Measurements from ENCODE around the gene SP8. TPM values are rescaled to one million over a fixed set of nuclear protein-coding genes. Genes with fewer than 3 reads are reported as not detected.

The SP8 gene
- total RNA-seq, 1 experiment from 2014 or later, result not detected

DNA sequence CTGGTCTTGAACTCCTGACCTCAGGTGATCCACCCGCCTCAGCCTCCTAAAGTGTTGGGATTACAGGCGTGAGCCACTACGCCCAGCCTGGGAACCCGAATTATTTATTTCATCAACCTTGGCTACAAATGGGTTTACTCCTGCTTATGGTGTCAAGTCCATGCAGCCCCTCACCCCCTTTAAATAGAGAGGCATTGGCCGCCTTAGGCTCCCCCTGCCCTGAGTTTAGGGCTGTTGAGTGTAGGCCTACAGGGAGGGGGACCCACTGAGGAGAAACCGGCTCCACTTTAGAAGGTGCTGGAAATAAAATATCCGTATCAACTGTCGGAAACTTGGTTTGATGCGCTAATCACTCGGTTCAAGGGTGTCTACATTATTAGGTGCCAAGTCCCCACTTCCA lies 8.7 kb upstream of the SP8 start:
- no peak overlapping the region for H3K4me2 ChIP-seq
- H3K36me3 ChIP-seq (ENCODE audit: low read depth), result no peaks in the 10 kb centered on the region
- no peaks in the 10 kb centered on the region for H3K9me3 ChIP-seq (ENCODE audit: insufficient read depth, low read depth)
- no peak for DNase-seq
- no peaks in the 10 kb centered on the region for H3K4me1 ChIP-seq (replicated peaks; ENCODE audit: insufficient read depth)
- H2AFZ ChIP-seq, result no peak overlapping the region
- ChIA-PET POLR2A (ENCODE audit: unreplicated experiment) (interaction anchor here (0.6 kb wide), 1 partner anchor 107 kb away, joined by 7 read pairs; no protein-coding TSS in a partner anchor), CTCF (no interaction called here)
- no peak overlapping the region for H3K4me3 ChIP-seq
- no peaks in the 10 kb centered on the region; the same call in 1 of the 2 replicates for H3K9me2 ChIP-seq (ENCODE audit: insufficient read depth)
- peaks cover 12% of the 10 kb centered on the region; the same call in 1 of the 2 replicates for H3K27me3 ChIP-seq (ENCODE audit: insufficient read depth, low read depth)
- intact Hi-C loops (cut with micrococcal nuclease; ENCODE audit: unreplicated experiment), result loop anchor here (5.0 kb wide), 1 partner anchor 1088 kb away; the partner anchor contains the start of gene POLR1F
- H3F3A ChIP-seq (ENCODE audit: insufficient read depth, low read depth), result peaks cover 6% of the 10 kb centered on the region; the same call in 1 of the 2 replicates
- no peaks in the 10 kb centered on the region for H4K20me1 ChIP-seq (ENCODE audit: insufficient read depth)
- no peaks in the 10 kb centered on the region for H3K79me2 ChIP-seq (ENCODE audit: low read depth)
- no peak overlapping the region for H3K27ac ChIP-seq
- TF ChIP-seq EZH2 (IDR thresholded peaks at IDR 0.05; ENCODE audit: low read depth) (no peak), CTCF (conservative IDR thresholded peaks at IDR 0.05) (no peak)
- BruUV-seq (replicated peaks), result no TSS peak

- Histone ChIP-seq H3K27ac (no peak overlapping the region), H3K4me2 (no peak overlapping the region), H4K20me1 (ENCODE audit: insufficient read depth) (no peaks in the 10 kb centered on the region), H3K79me2 (ENCODE audit: low read depth) (no peaks in the 10 kb centered on the region), H3K9me2 (ENCODE audit: insufficient read depth) (no peaks in the 10 kb centered on the region; the same call in 1 of the 2 replicates), H3F3A (ENCODE audit: insufficient read depth, low read depth) (peaks cover 6% of the 10 kb centered on the region; the same call in 1 of the 2 replicates), H2AFZ (no peak overlapping the region), H3K4me3 (no peak overlapping the region), H3K4me1 (replicated peaks; ENCODE audit: insufficient read depth) (no peaks in the 10 kb centered on the region), H3K27me3 (ENCODE audit: insufficient read depth, low read depth) (peaks cover 6% of the 10 kb centered on the region; the same call in 1 of the 2 replicates), H3K9me3 (ENCODE audit: insufficient read depth, low read depth) (no peaks in the 10 kb centered on the region), H3K36me3 (ENCODE audit: low read depth) (no peaks in the 10 kb centered on the region)
- CTCF ChIA-PET, result interaction anchor here (0.7 kb wide), 1 partner anchor 467 kb away, joined by 4 read pairs; no protein-coding TSS in a partner anchor
- POLR2A ChIA-PET (ENCODE audit: unreplicated experiment), result no interaction called here
- no TSS peak for BruUV-seq (replicated peaks)
- peak in 1 of 2 experiments; percentile 21 for DNase-seq
- intact Hi-C loops (cut with micrococcal nuclease; ENCODE audit: unreplicated experiment), result loop anchor here (5.0 kb wide), 1 partner anchor 1087 kb away; the partner anchor contains the start of gene POLR1F
- TF ChIP-seq CTCF (conservative IDR thresholded peaks at IDR 0.05) (no peak), EZH2 (IDR thresholded peaks at IDR 0.05; ENCODE audit: low read depth) (no peak)
Measured at GRCh38 chr7:20794676-20795075, 8.0 kb upstream of the SP8 start.

GRCh38 chr7:20793694-20794394 lies 7.2 kb upstream of the SP8 start:
- Histone ChIP-seq H3F3A (ENCODE audit: insufficient read depth, low read depth) (peaks cover 2% of the 10 kb centered on the region; the same call in 1 of the 2 replicates), H3K27ac (no peak overlapping the region), H3K27me3 (ENCODE audit: insufficient read depth, low read depth) (peaks cover 1% of the 10 kb centered on the region; the same call in 1 of the 2 replicates), H3K4me2 (no peak overlapping the region), H3K9me2 (ENCODE audit: insufficient read depth) (no peaks in the 10 kb centered on the region; the same call in 1 of the 2 replicates), H3K4me3 (no peak overlapping the region), H3K79me2 (ENCODE audit: low read depth) (no peaks in the 10 kb centered on the region), H2AFZ (no peak overlapping the region), H3K36me3 (ENCODE audit: low read depth) (no peaks in the 10 kb centered on the region), H3K4me1 (replicated peaks; ENCODE audit: insufficient read depth) (no peaks in the 10 kb centered on the region), H3K9me3 (ENCODE audit: insufficient read depth, low read depth) (no peaks in the 10 kb centered on the region), H4K20me1 (ENCODE audit: insufficient read depth) (no peaks in the 10 kb centered on the region)
- intact Hi-C loops (cut with micrococcal nuclease; ENCODE audit: unreplicated experiment), result no loop called here
- TF ChIP-seq EZH2 (IDR thresholded peaks at IDR 0.05; ENCODE audit: low read depth), result no peak
- TF ChIP-seq CTCF (conservative IDR thresholded peaks at IDR 0.05), result no peak
- DNase-seq, result peak in 1 of 2 experiments; percentile 18
- no TSS peak for BruUV-seq (replicated peaks)
- CTCF ChIA-PET, result interaction anchor here (0.7 kb wide), 1 partner anchor 468 kb away, joined by 4 read pairs; no protein-coding TSS in a partner anchor
- POLR2A ChIA-PET (ENCODE audit: unreplicated experiment), result no interaction called here

Data from PC-9 (cell line).